HEK293T (cell line): ENCODE measurements around the gene CDC34.

Experiments
- CTCF ChIA-PET: fragments of 350-600 bp; formaldehyde crosslinking; extraction: SDS; loops from one replicate; lab custom pipeline; 2021; ENCODE audit warnings: antibody characterized with exemption, inconsistent platforms; lab: Yijun Ruan, JAX
- POLR2A ChIA-PET: fragments of 350-600 bp; formaldehyde crosslinking; extraction: SDS; loops from one replicate; lab custom pipeline; 2020; ENCODE audit warnings: antibody characterized with exemption, inconsistent platforms; lab: Yijun Ruan, JAX
- DNase-seq: peaks from one replicate; pipeline ENCODE4 v3.0.0; 2012; ENCODE audit warnings: mixed read lengths; ENCODE audit errors: extremely low spot score
- ARNT ChIP-seq: fragments of 450-650 bp; IDR thresholded peaks from 2 replicates; pipeline ENCODE4 v1.6.1; 2017; ENCODE audit warnings: mild to moderate bottlenecking
- BHLHE40 ChIP-seq: fragments of 450-650 bp; IDR thresholded peaks from 2 replicates; pipeline ENCODE4 v1.6.1; 2016; ENCODE audit warnings: mild to moderate bottlenecking, moderate library complexity, borderline replicate concordance
- CTBP1 ChIP-seq: fragments of 450-650 bp; IDR thresholded peaks from 2 replicates; pipeline ENCODE4 v1.6.1; 2016; ENCODE audit warnings: borderline replicate concordance
- ELF4 ChIP-seq: fragments of 450-650 bp; IDR thresholded peaks from 2 replicates; pipeline ENCODE4 v1.6.1; 2017; ENCODE audit warnings: antibody characterized with exemption
- FOXA1 ChIP-seq: fragments of 450-650 bp; IDR thresholded peaks from 2 replicates; pipeline ENCODE4 v1.6.1; 2016; ENCODE audit warnings: mild to moderate bottlenecking
- FOXK2 ChIP-seq: fragments of 450-650 bp; IDR thresholded peaks from 2 replicates; pipeline ENCODE4 v1.6.1; 2016; ENCODE audit warnings: mild to moderate bottlenecking
- FOXM1 ChIP-seq: fragments of 450-650 bp; IDR thresholded peaks from 2 replicates; pipeline ENCODE4 v1.6.1; 2017; ENCODE audit warnings: mild to moderate bottlenecking, borderline replicate concordance
- HDGF ChIP-seq: fragments of 450-650 bp; IDR thresholded peaks from 2 replicates; pipeline ENCODE4 v1.6.1; 2017; ENCODE audit warnings: antibody characterized with exemption, borderline replicate concordance
- L3MBTL2 ChIP-seq: fragments of 450-650 bp; conservative IDR thresholded peaks from 2 replicates; pipeline ENCODE4 v1.6.1; 2016; ENCODE audit warnings: mild to moderate bottlenecking
- LEF1 ChIP-seq: fragments of 450-650 bp; IDR thresholded peaks from 2 replicates; pipeline ENCODE4 v1.6.1; 2017; ENCODE audit warnings: mild to moderate bottlenecking, borderline replicate concordance
- NFRKB ChIP-seq: fragments of 450-650 bp; IDR thresholded peaks from 2 replicates; pipeline ENCODE4 v1.6.1; 2016; ENCODE audit warnings: mild to moderate bottlenecking, moderate library complexity
- PKNOX1 ChIP-seq: fragments of 450-650 bp; IDR thresholded peaks from 2 replicates; pipeline ENCODE4 v1.6.1; 2016
- SP1 ChIP-seq: fragments of 450-650 bp; IDR thresholded peaks from 2 replicates; pipeline ENCODE4 v1.6.1; 2017
- SUZ12 ChIP-seq: fragments of 450-650 bp; IDR thresholded peaks from 2 replicates; pipeline ENCODE4 v1.6.1; 2016; ENCODE audit warnings: mild to moderate bottlenecking
- TARDBP ChIP-seq: fragments of 450-650 bp; IDR thresholded peaks from 2 replicates; pipeline ENCODE4 v1.6.1; 2016
- ZNF384 ChIP-seq: fragments of 450-650 bp; IDR thresholded peaks from 2 replicates; pipeline ENCODE4 v1.6.1; 2016

The CDC34 gene

GRCh38 chr19:575527-576506, 44.3 kb downstream of the CDC34 start:
- CTCF ChIA-PET: no interaction called here
- no peak for DNase-seq
- POLR2A ChIA-PET: interaction anchor here (1.7 kb wide), 1 partner anchor 45 kb away, joined by 9 read pairs; the partner anchor contains the start of gene CDC34
- TF ChIP-seq NFRKB (no peak), FOXA1 (no peak), HDGF (no peak), PKNOX1 (no peak), CTBP1 (no peak), BHLHE40 (no peak), SUZ12 (no peak), FOXK2 (no peak)

GRCh38 chr19:576768-577438, 45.3 kb downstream of the CDC34 start:
- DNase-seq: no peak
- TF ChIP-seq FOXA1 (no peak), LEF1 (no peak), PKNOX1 (no peak), ARNT (no peak), HDGF (no peak), TARDBP (no peak), FOXM1 (no peak), ELF4 (no peak)
- CTCF ChIA-PET: no interaction called here
- POLR2A ChIA-PET: interaction anchor here (0.7 kb wide), 1 partner anchor 46 kb away, joined by 4 read pairs; the partner anchor contains the start of gene CDC34

- no peak for TF ChIP-seq PKNOX1
- no peak for TF ChIP-seq L3MBTL2
- ChIA-PET POLR2A (interaction anchor here (0.7 kb wide), 1 partner anchor 46 kb away, joined by 4 read pairs; the partner anchor contains the start of gene CDC34), CTCF (no interaction called here)
- DNase-seq: no peak
These were observed 46.2 kb downstream of the CDC34 start for GRCh38 chr19:577439-578392.

GRCh38 chr19:579111-579841, 47.7 kb downstream of the CDC34 start:
- no peak for TF ChIP-seq CTBP1
- TF ChIP-seq NFRKB: no peak
- no peak for TF ChIP-seq SUZ12
- TF ChIP-seq SP1: no peak
- no peak for TF ChIP-seq ELF4
- no peak for TF ChIP-seq FOXM1
- ChIA-PET CTCF (no interaction called here), POLR2A (no interaction called here)
- DNase-seq: no peak

GRCh38 chr19:579842-580155, 48.2 kb downstream of the CDC34 start:
- no peak for DNase-seq
- POLR2A ChIA-PET: no interaction called here
- CTCF ChIA-PET: no interaction called here
- no peak for TF ChIP-seq ARNT
- TF ChIP-seq LEF1: no peak
- TF ChIP-seq SP1: no peak
- TF ChIP-seq BHLHE40: no peak

- TF ChIP-seq SUZ12: no peak
- TF ChIP-seq L3MBTL2: no peak
- no peak for TF ChIP-seq FOXA1
- TF ChIP-seq TARDBP: no peak
- TF ChIP-seq ZNF384: no peak
- no peak for TF ChIP-seq PKNOX1
- TF ChIP-seq FOXK2: no peak
- no peak for TF ChIP-seq CTBP1
- DNase-seq: no peak
- POLR2A ChIA-PET: no interaction called here
- CTCF ChIA-PET: no interaction called here
These were observed 48.8 kb downstream of the CDC34 start for GRCh38 chr19:580274-580835.
